Measurements from ENCODE around the gene CHSY1. TPM values are rescaled to one million over a fixed set of nuclear protein-coding genes. Genes with fewer than 3 reads are reported as not detected.

Gene CHSY1
- total and polyA plus RNA-seq, 2 donors (not counting 1 experiment from before 2014, with no cell fraction given) = 4.7 to 20.3 TPM

DNA sequence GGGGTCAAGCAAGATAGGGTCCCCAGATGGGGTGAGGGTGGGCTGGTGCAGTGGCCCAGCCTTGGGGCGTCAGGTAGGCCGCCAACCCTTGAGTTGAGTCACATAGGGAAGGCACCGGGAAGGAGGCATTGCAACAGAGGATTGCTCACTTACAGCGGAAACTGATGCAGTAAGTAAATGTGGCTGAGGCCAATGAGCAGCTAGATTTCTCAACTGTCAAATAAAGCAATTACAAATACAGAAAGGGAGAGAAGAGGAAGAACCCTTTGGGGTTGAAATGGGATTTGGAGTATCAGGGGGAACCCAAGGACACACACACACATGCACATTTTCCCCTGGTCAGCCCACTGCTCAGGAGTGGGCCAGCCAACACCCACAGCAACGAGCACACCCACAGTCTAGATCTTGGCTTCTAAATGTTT lies 44.0 kb downstream of the CHSY1 start:
- TF ChIP-seq CTCF (IDR thresholded peaks at IDR 0.05) = no peak
- no peak for TF ChIP-seq EZH2 (IDR thresholded peaks at IDR 0.05; ENCODE audit: borderline replicate concordance, insufficient read depth, low read depth, low read length, poor library complexity, severe bottlenecking)
- Histone ChIP-seq H3K27ac (ENCODE audit: low read length in 2 of 2) (no peak overlapping the region), H3K4me2 (replicated peaks; ENCODE audit: low read depth, low read length, poor library complexity, severe bottlenecking) (no peak overlapping the region), H3K9me3 (ENCODE audit: control extremely low read depth in 1 of 3, control insufficient read depth in 2 of 3, insufficient read depth in 1 of 3, low read length in 2 of 3) (no peaks in the 10 kb centered on the region), H4K20me1 (ENCODE audit: control insufficient read depth, insufficient read depth, low read length, poor library complexity, severe bottlenecking) (peaks cover 48% of the 10 kb centered on the region), H3K79me2 (ENCODE audit: control insufficient read depth, insufficient read depth, low read length) (peaks cover 91% of the 10 kb centered on the region), H3K27me3 (replicated peaks in 1 of 4; ENCODE audit: control extremely low read depth in 1 of 4, control insufficient read depth in 3 of 4, insufficient read depth in 4 of 4, low read length in 3 of 4) (no peaks in the 10 kb centered on the region), H3K4me1 (ENCODE audit: control insufficient read depth in 2 of 2, insufficient read depth in 2 of 2, low read length in 2 of 2) (peaks cover 8 to 13% of the 10 kb centered on the region in 2 donors), H3K36me3 (replicated peaks in 1 of 2; ENCODE audit: control extremely low read depth in 1 of 2, control insufficient read depth in 1 of 2, extremely low read depth in 1 of 2, insufficient read depth in 2 of 2, low read length in 1 of 2) (peaks cover 0 to 3% of the 10 kb centered on the region in 2 experiments), H3K9ac (ENCODE audit: low read length) (no peak overlapping the region), H3K4me3 (ENCODE audit: control extremely low read depth in 1 of 5, extremely low read depth in 1 of 5, insufficient read depth in 1 of 5, low read depth in 2 of 5, low read length in 4 of 5) (no peak overlapping the region), H2AFZ (ENCODE audit: insufficient read depth, low read depth, low read length, poor library complexity, severe bottlenecking) (no peak overlapping the region)
- Mint-ChIP-seq H3K27me3 (no peaks in the 10 kb centered on the region), H3K4me3 (no peak overlapping the region), H3K9me3 (ENCODE audit: insufficient read depth) (no peaks in the 10 kb centered on the region), H3K4me1 (peaks cover 60% of the 10 kb centered on the region), H3K27ac (no peak overlapping the region)
- no peak for ATAC-seq (ENCODE audit: low read depth)
- intact Hi-C loops (cut with micrococcal nuclease) = no loop called here
- 89% methylated on average over 4 of the region's 5 CpGs for WGBS (ENCODE audit: insufficient coverage)
- CTCF ChIA-PET = no interaction called here
- POLR2A ChIA-PET = no interaction called here
- no peak for DNase-seq

- Histone ChIP-seq H4K20me1 (ENCODE audit: control insufficient read depth, insufficient read depth, low read length, poor library complexity, severe bottlenecking) (peaks cover 64% of the 10 kb centered on the region), H3K4me2 (replicated peaks; ENCODE audit: low read depth, low read length, poor library complexity, severe bottlenecking) (no peak overlapping the region), H3K4me3 (ENCODE audit: control extremely low read depth in 1 of 5, extremely low read depth in 1 of 5, insufficient read depth in 1 of 5, low read depth in 2 of 5, low read length in 4 of 5) (no peak overlapping the region), H3K4me1 (ENCODE audit: control insufficient read depth in 2 of 2, insufficient read depth in 2 of 2, low read length in 2 of 2) (peaks cover 16 to 23% of the 10 kb centered on the region in 2 donors), H3K79me2 (ENCODE audit: control insufficient read depth, insufficient read depth, low read length) (peaks cover 92% of the 10 kb centered on the region), H3K9ac (ENCODE audit: low read length) (no peak overlapping the region), H3K36me3 (replicated peaks in 1 of 2; ENCODE audit: control extremely low read depth in 1 of 2, control insufficient read depth in 1 of 2, extremely low read depth in 1 of 2, insufficient read depth in 2 of 2, low read length in 1 of 2) (peaks cover 0 to 3% of the 10 kb centered on the region in 2 experiments), H2AFZ (ENCODE audit: insufficient read depth, low read depth, low read length, poor library complexity, severe bottlenecking) (no peak overlapping the region), H3K27me3 (replicated peaks in 1 of 4; ENCODE audit: control extremely low read depth in 1 of 4, control insufficient read depth in 3 of 4, insufficient read depth in 4 of 4, low read length in 3 of 4) (no peaks in the 10 kb centered on the region), H3K9me3 (ENCODE audit: control extremely low read depth in 1 of 3, control insufficient read depth in 2 of 3, insufficient read depth in 1 of 3, low read length in 2 of 3) (no peaks in the 10 kb centered on the region), H3K27ac (ENCODE audit: low read length in 2 of 2) (no peak overlapping the region)
- no peaks in the 10 kb centered on the region for H3K27me3 Mint-ChIP-seq
- peaks cover 62% of the 10 kb centered on the region for H3K4me1 Mint-ChIP-seq
- ATAC-seq (ENCODE audit: low read depth) (no peak), DNase-seq (no peak)
- POLR2A ChIA-PET = no interaction called here
- H3K27ac Mint-ChIP-seq = no peak overlapping the region
- intact Hi-C loops (cut with micrococcal nuclease) = no loop called here
- 89% methylated on average over 9 of the region's 12 CpGs for WGBS (ENCODE audit: insufficient coverage)
- TF ChIP-seq EZH2 (IDR thresholded peaks at IDR 0.05; ENCODE audit: borderline replicate concordance, insufficient read depth, low read depth, low read length, poor library complexity, severe bottlenecking) = no peak
- TF ChIP-seq CTCF (IDR thresholded peaks at IDR 0.05) = no peak
- no peak overlapping the region for H3K4me3 Mint-ChIP-seq
- no peaks in the 10 kb centered on the region for H3K9me3 Mint-ChIP-seq (ENCODE audit: insufficient read depth)
- CTCF ChIA-PET = no interaction called here
Measured at GRCh38 chr15:101206176-101206591, 45.7 kb downstream of the CHSY1 start.
